Measurements from ENCODE around the gene EDAR. TPM values are rescaled to one million over a fixed set of nuclear protein-coding genes. Genes with fewer than 3 reads are reported as not detected.
A peak's percentile ranks its signal among the peaks of the same experiment; 100 is the strongest.

Gene EDAR
- total RNA-seq, 2 donors from 2014 or later, result not detected

DNA sequence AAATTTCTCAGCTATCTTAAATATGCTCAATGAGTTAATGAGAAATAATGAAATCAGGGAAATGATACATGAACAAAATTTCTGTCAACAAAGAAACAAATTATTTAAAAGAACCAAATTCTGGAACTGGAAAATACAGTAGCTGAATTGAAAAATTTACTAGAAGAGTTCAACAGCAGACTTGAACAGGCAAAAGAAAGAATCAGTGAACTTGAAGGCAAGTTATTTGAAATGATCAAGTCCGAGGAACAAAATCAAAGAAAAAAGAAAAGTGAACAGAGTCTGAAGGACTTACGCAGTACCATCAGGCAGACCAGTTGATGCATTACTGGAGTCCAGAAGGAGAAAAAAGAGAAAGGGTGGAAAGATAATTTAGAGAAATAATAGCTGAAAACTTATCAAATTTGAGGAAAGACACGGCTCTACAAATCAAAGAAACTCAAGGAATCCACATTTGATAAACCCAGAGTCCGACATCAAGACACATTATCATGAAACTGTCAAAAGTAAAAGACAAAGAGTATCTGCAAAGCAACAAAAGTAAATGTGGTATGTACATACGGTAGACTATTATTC is 118.9 kb downstream of the EDAR start:
- H3K4me3 Mint-ChIP-seq, result no peak overlapping the region
- Histone ChIP-seq H3K9ac (ENCODE audit: extremely low read depth, low read length, poor library complexity, severe bottlenecking) (no peak overlapping the region), H3K36me3 (ENCODE audit: control insufficient read depth, insufficient read depth, low read length) (peaks cover 44% of the 10 kb centered on the region), H3K27ac (ENCODE audit: low read depth, low read length) (no peak overlapping the region), H3K27me3 (ENCODE audit: control insufficient read depth, insufficient read depth, low read length, poor library complexity, severe bottlenecking) (no peaks in the 10 kb centered on the region), H3K4me1 (ENCODE audit: control insufficient read depth, insufficient read depth, low read length) (no peaks in the 10 kb centered on the region), H3K4me3 (ENCODE audit: low read length) (peak overlapping the region; percentile 36), H3K9me3 (ENCODE audit: control insufficient read depth, low read length) (peaks cover 22% of the 10 kb centered on the region)
- peaks cover 6% of the 10 kb centered on the region for H3K4me1 Mint-ChIP-seq
- peaks cover 46% of the 10 kb centered on the region for H3K36me3 Mint-ChIP-seq (ENCODE audit: low read depth)
- TF ChIP-seq, protein P1, sequence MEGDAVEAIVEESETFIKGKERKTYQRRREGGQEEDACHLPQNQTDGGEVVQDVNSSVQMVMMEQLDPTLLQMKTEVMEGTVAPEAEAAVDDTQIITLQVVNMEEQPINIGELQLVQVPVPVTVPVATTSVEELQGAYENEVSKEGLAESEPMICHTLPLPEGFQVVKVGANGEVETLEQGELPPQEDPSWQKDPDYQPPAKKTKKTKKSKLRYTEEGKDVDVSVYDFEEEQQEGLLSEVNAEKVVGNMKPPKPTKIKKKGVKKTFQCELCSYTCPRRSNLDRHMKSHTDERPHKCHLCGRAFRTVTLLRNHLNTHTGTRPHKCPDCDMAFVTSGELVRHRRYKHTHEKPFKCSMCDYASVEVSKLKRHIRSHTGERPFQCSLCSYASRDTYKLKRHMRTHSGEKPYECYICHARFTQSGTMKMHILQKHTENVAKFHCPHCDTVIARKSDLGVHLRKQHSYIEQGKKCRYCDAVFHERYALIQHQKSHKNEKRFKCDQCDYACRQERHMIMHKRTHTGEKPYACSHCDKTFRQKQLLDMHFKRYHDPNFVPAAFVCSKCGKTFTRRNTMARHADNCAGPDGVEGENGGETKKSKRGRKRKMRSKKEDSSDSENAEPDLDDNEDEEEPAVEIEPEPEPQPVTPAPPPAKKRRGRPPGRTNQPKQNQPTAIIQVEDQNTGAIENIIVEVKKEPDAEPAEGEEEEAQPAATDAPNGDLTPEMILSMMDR (conservative IDR thresholded peaks at IDR 0.05), result no peak
- H3K27me3 Mint-ChIP-seq (ENCODE audit: insufficient read depth), result no peaks in the 10 kb centered on the region
- 93 to 100% methylated on average over 4 to 5 of the region's 5 CpGs for WGBS, 2 experiments (ENCODE audit: insufficient coverage in 1 of 2, insufficient read length in 1 of 2)
- no peak overlapping the region for H3K27ac Mint-ChIP-seq
- no peak for DNase-seq
- H3K9me3 Mint-ChIP-seq, result peaks cover 9% of the 10 kb centered on the region

DNA sequence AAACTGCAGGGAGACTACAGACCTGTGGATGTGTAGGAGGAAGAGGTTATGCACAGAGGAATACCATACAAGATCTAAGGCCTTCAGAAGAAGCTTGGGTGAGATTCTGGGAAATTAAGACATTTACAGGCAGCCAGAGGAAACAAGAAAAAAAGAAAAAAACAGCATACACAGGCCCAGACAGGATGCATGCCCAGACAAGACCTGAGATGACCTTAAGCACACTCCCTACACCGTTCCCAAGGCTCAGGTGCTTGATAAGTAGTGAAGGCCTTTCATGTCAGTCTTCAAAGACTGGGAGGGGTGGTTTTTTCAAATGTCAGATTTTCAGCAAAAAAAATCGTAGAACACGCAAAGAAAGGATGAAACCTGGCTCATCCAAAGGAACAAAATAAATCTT is 119.5 kb downstream of the EDAR start:
- Histone ChIP-seq H3K9me3 (ENCODE audit: control insufficient read depth, low read length) (peaks cover 22% of the 10 kb centered on the region), H3K4me3 (ENCODE audit: low read length) (peak overlapping the region; percentile 7), H3K4me1 (ENCODE audit: control insufficient read depth, insufficient read depth, low read length) (no peaks in the 10 kb centered on the region), H3K27me3 (ENCODE audit: control insufficient read depth, insufficient read depth, low read length, poor library complexity, severe bottlenecking) (no peaks in the 10 kb centered on the region), H3K27ac (ENCODE audit: low read depth, low read length) (no peak overlapping the region), H3K9ac (ENCODE audit: extremely low read depth, low read length, poor library complexity, severe bottlenecking) (no peak overlapping the region), H3K36me3 (ENCODE audit: control insufficient read depth, insufficient read depth, low read length) (peaks cover 42% of the 10 kb centered on the region)
- Mint-ChIP-seq H3K27me3 (ENCODE audit: insufficient read depth) (no peaks in the 10 kb centered on the region), H3K27ac (no peak overlapping the region), H3K9me3 (peaks cover 9% of the 10 kb centered on the region), H3K36me3 (ENCODE audit: low read depth) (peaks cover 47% of the 10 kb centered on the region), H3K4me1 (peaks cover 6% of the 10 kb centered on the region), H3K4me3 (no peak overlapping the region)
- 97 to 100% methylated on average over 2 to 3 of the region's 3 CpGs for WGBS, 2 experiments (ENCODE audit: insufficient coverage in 1 of 2, insufficient read length in 1 of 2)
- no peak for DNase-seq
- TF ChIP-seq, protein P1 (conservative IDR thresholded peaks at IDR 0.05), result no peak

DNA sequence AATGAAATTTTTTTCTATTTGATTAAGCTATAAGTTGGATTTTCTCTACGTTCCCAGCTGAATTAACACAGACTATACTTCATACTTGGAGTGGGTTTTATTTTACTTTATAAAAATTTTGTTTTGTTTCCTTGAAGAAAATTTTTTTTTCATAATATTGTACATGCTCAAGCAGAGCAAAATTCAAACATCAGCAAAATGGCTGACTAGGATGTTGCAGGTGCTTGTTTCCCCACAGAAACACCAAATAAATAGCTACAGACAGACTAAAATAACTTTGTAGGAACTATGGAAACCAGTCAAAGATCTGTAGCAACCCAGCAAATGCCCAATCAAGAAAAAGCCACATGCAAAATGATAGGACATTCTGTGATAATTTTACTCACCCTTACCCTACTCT is 120.1 kb downstream of the EDAR start:
- H3K9me3 Mint-ChIP-seq, result peaks cover 9% of the 10 kb centered on the region
- DNase-seq, result no peak
- peaks cover 22% of the 10 kb centered on the region for H3K9me3 ChIP-seq (ENCODE audit: control insufficient read depth, low read length)
- no peak overlapping the region for H3K27ac ChIP-seq (ENCODE audit: low read depth, low read length)
- H3K36me3 Mint-ChIP-seq (ENCODE audit: low read depth), result peaks cover 47% of the 10 kb centered on the region
- no peak overlapping the region for H3K9ac ChIP-seq (ENCODE audit: extremely low read depth, low read length, poor library complexity, severe bottlenecking)
- no peak overlapping the region for H3K4me3 Mint-ChIP-seq
- TF ChIP-seq, protein P1 (conservative IDR thresholded peaks at IDR 0.05), result no peak
- H3K4me1 ChIP-seq (ENCODE audit: control insufficient read depth, insufficient read depth, low read length), result no peaks in the 10 kb centered on the region
- no peaks in the 10 kb centered on the region for H3K27me3 ChIP-seq (ENCODE audit: control insufficient read depth, insufficient read depth, low read length, poor library complexity, severe bottlenecking)
- peaks cover 38% of the 10 kb centered on the region for H3K36me3 ChIP-seq (ENCODE audit: control insufficient read depth, insufficient read depth, low read length)
- H3K4me1 Mint-ChIP-seq, result peaks cover 6% of the 10 kb centered on the region
- H3K27me3 Mint-ChIP-seq (ENCODE audit: insufficient read depth), result no peaks in the 10 kb centered on the region
- no peak overlapping the region for H3K27ac Mint-ChIP-seq
- no CpG with 5 or more reads among the region's 1 CpG for WGBS, 2 experiments (ENCODE audit: insufficient coverage in 1 of 2, insufficient read length in 1 of 2)
- H3K4me3 ChIP-seq (ENCODE audit: low read length), result no peak overlapping the region
